B cell (primary cell): ENCODE measurements around the gene CD200. TPM values are rescaled to one million over a fixed set of nuclear protein-coding genes. Genes with fewer than 3 reads are reported as not detected.
A peak's percentile ranks its signal among the peaks of the same experiment; 100 is the strongest.

Experiments used
- ATAC-seq: fragments of 200-7000 bp; cut with Tn5 transposase; one replicate; pipeline ENCODE4 v1.10.0; 2021; ENCODE audit warnings: low read depth, mild to moderate bottlenecking, moderate number of reproducible peaks, moderate library complexity
- CTCF ChIA-PET: fragments of 350-600 bp; sonication (Branson Sonifier 250); formaldehyde crosslinking; loops from one replicate; lab custom pipeline; 2021; ENCODE audit warnings: antibody characterized with exemption, inconsistent platforms; lab: Charles Lee
- POLR2A ChIA-PET: fragments of 350-600 bp; sonication (Branson Sonifier 250); formaldehyde crosslinking; loops from one replicate; lab custom pipeline; 2021; ENCODE audit warnings: antibody characterized with exemption; lab: Charles Lee
- DNase-seq: peaks from one replicate; pipeline ENCODE4 v3.0.0; 2013
- H2AFZ ChIP-seq: 2 replicates; pipeline ENCODE4 v1.6.1; 2012; ENCODE audit warnings: mild to moderate bottlenecking, low read depth, low read length; ENCODE audit not compliant: insufficient read depth, poor library complexity, severe bottlenecking
- H3K27ac ChIP-seq, 2 donors: 1 replicate in 1 of 2; 2 replicates in 1 of 2; pipeline ENCODE4 v1.5.1; 2012 to 2013; ENCODE audit warnings: low read length in 2 of 2, mild to moderate bottlenecking in 2 of 2, moderate library complexity in 1 of 2
- H3K27me3 ChIP-seq, 4 experiments: fragments of 200-600 bp in 1 of 4; sonication (generic) in 1 of 4; replicated peaks in 1 of 4; 1 replicate in 2 of 4; 2 replicates in 2 of 4; pipeline versions ENCODE4 v1.6.1 to v1.7.0; 2013 to 2016; ENCODE audit warnings: low read length in 3 of 4, mild to moderate bottlenecking in 2 of 4, mixed read lengths in 1 of 4, moderate library complexity in 1 of 4; ENCODE audit not compliant: insufficient read depth in 4 of 4, control insufficient read depth in 3 of 4; ENCODE audit errors: control extremely low read depth in 1 of 4
- H3K36me3 ChIP-seq, 2 experiments: replicated peaks in 1 of 2; 1 replicate in 1 of 2; 2 replicates in 1 of 2; pipeline versions ENCODE4 v1.6.1 to v1.7.1; 2013; ENCODE audit warnings: low read length in 1 of 2; ENCODE audit not compliant: insufficient read depth in 2 of 2, control insufficient read depth in 1 of 2; ENCODE audit errors: control extremely low read depth in 1 of 2, extremely low read depth in 1 of 2
- H3K4me1 ChIP-seq, 2 donors: fragments of 200-600 bp in 1 of 2; sonication (generic) in 1 of 2; 1 replicate in 1 of 2; 2 replicates in 1 of 2; pipeline versions ENCODE4 v1.5.1 to v1.6.1; 2013 to 2017; ENCODE audit warnings: low read length in 2 of 2; ENCODE audit not compliant: control insufficient read depth in 2 of 2, insufficient read depth in 2 of 2
- H3K4me2 ChIP-seq: replicated peaks from 2 replicates; pipeline ENCODE3; 2012; ENCODE audit warnings: mild to moderate bottlenecking, low read depth, low read length; ENCODE audit not compliant: poor library complexity, severe bottlenecking
- H3K4me3 ChIP-seq, 5 experiments: fragments of 200-600 bp in 1 of 5; sonication (generic) in 1 of 5; 1 replicate in 3 of 5; 2 replicates in 2 of 5; pipeline versions ENCODE4 v1.5.1 to v1.7.0; 2011 to 2016; ENCODE audit warnings: low read length in 4 of 5, mild to moderate bottlenecking in 4 of 5, low read depth in 2 of 5, control low read depth in 1 of 5, moderate library complexity in 1 of 5; ENCODE audit not compliant: insufficient read depth in 1 of 5; ENCODE audit errors: control extremely low read depth in 1 of 5, extremely low read depth in 1 of 5
- H3K79me2 ChIP-seq: fragments of 200-600 bp; sonication (generic); one replicate; pipeline ENCODE4 v1.6.0; 2016; ENCODE audit warnings: low read length; ENCODE audit not compliant: control insufficient read depth, insufficient read depth
- H3K9ac ChIP-seq: fragments of 200-600 bp; sonication (generic); 2 replicates; pipeline ENCODE4 v1.6.1; 2017; ENCODE audit warnings: mild to moderate bottlenecking, low read length, moderate library complexity
- H3K9me3 ChIP-seq, 3 donors: one replicate each; pipeline versions ENCODE4 v1.6.1 to v1.7.1; 2013; ENCODE audit warnings: low read length in 2 of 3; ENCODE audit not compliant: control insufficient read depth in 2 of 3, insufficient read depth in 1 of 3; ENCODE audit errors: control extremely low read depth in 1 of 3
- H4K20me1 ChIP-seq: 2 replicates; pipeline ENCODE4 v1.6.0; 2012; ENCODE audit warnings: mild to moderate bottlenecking, low read length; ENCODE audit not compliant: insufficient read depth, control insufficient read depth, poor library complexity, severe bottlenecking
- H3K27ac Mint-ChIP-seq: one replicate; pipeline ENCODE4 v1.8.0; 2021; ENCODE audit warnings: mixed read lengths
- H3K27me3 Mint-ChIP-seq: one replicate; pipeline ENCODE4 v1.8.0; 2021; ENCODE audit warnings: mixed read lengths
- H3K4me1 Mint-ChIP-seq: one replicate; pipeline ENCODE4 v1.8.0; 2021; ENCODE audit warnings: mixed read lengths
- H3K4me3 Mint-ChIP-seq: one replicate; pipeline ENCODE4 v1.8.0; 2021; ENCODE audit warnings: mixed read lengths
- H3K9me3 Mint-ChIP-seq: one replicate; pipeline ENCODE4 v1.8.0; 2022; ENCODE audit warnings: mixed read lengths; ENCODE audit not compliant: insufficient read depth
- CTCF ChIP-seq: fragments of 200-600 bp; IDR thresholded peaks from one replicate; pipeline ENCODE4 v1.8.0; 2022; ENCODE audit warnings: antibody characterized with exemption, mild to moderate bottlenecking
- EZH2 ChIP-seq: IDR thresholded peaks from 2 replicates; pipeline ENCODE4 v1.6.1; 2012; ENCODE audit warnings: borderline replicate concordance, low read depth, mild to moderate bottlenecking, moderate library complexity, low read length; ENCODE audit not compliant: insufficient read depth, poor library complexity, severe bottlenecking
- WGBS: methylation state at CpG from one replicate; pipeline ENCODE4 v1.1.5; 2013; ENCODE audit warnings: missing lambda C conversion rate; ENCODE audit not compliant: insufficient coverage; 5-methylcytosine and 5-hydroxymethylcytosine counted together
- intact Hi-C: fragments of 100-400 bp; cut with micrococcal nuclease; formaldehyde crosslinking; loops from one replicate; pipeline ENCODE4 v1.10.0; 2022
- polyA plus RNA-seq: library from polyadenylated mRNA; depleted of rRNA; stranded (reverse); fragments of >200 nt; gene quantifications from 2 replicates; pipeline ENCODE4 v1.2.3, GENCODE V29; 2012
- total RNA-seq, 2 donors: library from RNA; stranded (reverse); fragments of 120-200 nt in 1 of 2; gene quantifications; 1 replicate in 1 of 2; 2 replicates in 1 of 2; pipeline versions ENCODE4 v1.2.3 to v1.2.4, GENCODE V29; 2013 to 2022

CD200 gene
- total and polyA plus RNA-seq, 2 donors (not counting 1 experiment from before 2014, with no cell fraction given), result 35.0 to 49.9 TPM

DNA sequence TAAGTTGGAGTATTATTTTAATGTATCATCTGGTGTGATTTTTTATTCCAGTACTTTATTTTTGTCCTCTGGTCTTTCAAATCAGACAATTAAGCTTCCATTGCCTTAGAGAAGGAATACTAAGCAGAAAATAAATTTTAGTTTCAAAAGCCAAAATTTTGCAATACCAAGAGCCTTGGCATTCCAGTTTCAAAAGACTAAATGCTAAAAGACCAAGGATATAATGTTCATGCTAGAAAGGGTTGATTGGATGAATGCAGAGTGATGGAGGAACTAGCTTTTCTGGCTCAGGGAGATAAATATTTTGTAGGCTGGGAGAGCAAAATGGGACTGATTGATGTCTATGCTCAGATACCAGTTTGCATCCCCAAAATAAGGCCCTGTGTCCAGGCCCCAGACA lies 6.2 kb downstream of the CD200 start:
- Mint-ChIP-seq H3K4me3 (no peak overlapping the region), H3K27me3 (no peaks in the 10 kb centered on the region), H3K27ac (peak overlapping the region; percentile 57), H3K9me3 (no peaks in the 10 kb centered on the region), H3K4me1 (peaks cover 67% of the 10 kb centered on the region)
- POLR2A ChIA-PET, result no interaction called here
- no peak overlapping the region for H3K4me3 ChIP-seq
- ATAC-seq (no peak), DNase-seq (no peak)
- no peak overlapping the region for H2AFZ ChIP-seq
- peaks cover 25 to 46% of the 10 kb centered on the region in 2 donors for H3K4me1 ChIP-seq
- peaks cover 0 to 3% (median 0%) of the 10 kb centered on the region in 3 donors for H3K9me3 ChIP-seq
- no peaks in the 10 kb centered on the region for H4K20me1 ChIP-seq
- peaks cover 51% of the 10 kb centered on the region for H3K79me2 ChIP-seq
- peak overlapping the region in 1 of 2 donors; percentile 37 for H3K27ac ChIP-seq
- no peak overlapping the region for H3K4me2 ChIP-seq
- peaks cover 1 to 15% of the 10 kb centered on the region in 2 experiments for H3K36me3 ChIP-seq
- no peaks in the 10 kb centered on the region for H3K27me3 ChIP-seq
- intact Hi-C loops, result no loop called here
- CTCF ChIA-PET, result interaction anchor here (1.1 to 1.3 kb wide), 4 partner anchors 11 to 192 kb away, joined by 3 to 5 read pairs (median 3); no protein-coding TSS in a partner anchor
- TF ChIP-seq EZH2 (no peak), CTCF (no peak)
- no peak overlapping the region for H3K9ac ChIP-seq

DNA sequence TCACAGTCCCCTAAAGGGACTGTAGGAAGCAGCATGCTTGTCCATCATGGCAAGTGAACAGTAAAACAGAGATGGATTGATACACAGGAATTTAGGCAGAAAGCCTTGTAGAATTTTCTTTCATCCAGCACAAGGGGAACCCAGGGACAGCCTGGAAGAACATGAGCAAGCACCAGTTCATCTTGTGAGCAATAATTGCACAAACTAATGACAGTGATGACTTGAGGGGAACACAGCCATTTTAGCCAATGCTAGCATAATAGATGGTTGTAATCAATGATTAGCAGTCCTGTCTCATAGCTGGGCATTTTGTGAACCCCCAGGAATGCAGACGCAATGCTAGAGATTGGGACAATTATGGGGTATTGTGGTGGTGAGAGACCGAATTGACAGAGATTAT lies 6.7 kb downstream of the CD200 start:
- H3K4me3 Mint-ChIP-seq, result no peak overlapping the region
- CTCF ChIA-PET, result interaction anchor here (1.3 kb wide), 1 partner anchor 11 kb away, joined by 5 read pairs; no protein-coding TSS in a partner anchor
- no peaks in the 10 kb centered on the region for H3K27me3 ChIP-seq
- H3K4me1 Mint-ChIP-seq, result peaks cover 67% of the 10 kb centered on the region
- peaks cover 1 to 19% of the 10 kb centered on the region in 2 experiments for H3K36me3 ChIP-seq
- H3K4me3 ChIP-seq, result no peak overlapping the region
- no peak for DNase-seq
- H3K27ac Mint-ChIP-seq, result peak overlapping the region; percentile 57
- no peaks in the 10 kb centered on the region for H4K20me1 ChIP-seq
- H3K27me3 Mint-ChIP-seq, result no peaks in the 10 kb centered on the region
- H3K9me3 Mint-ChIP-seq, result no peaks in the 10 kb centered on the region
- intact Hi-C loops, result no loop called here
- H3K9ac ChIP-seq, result no peak overlapping the region
- peaks cover 25 to 46% of the 10 kb centered on the region in 2 donors for H3K4me1 ChIP-seq
- no peak overlapping the region for H2AFZ ChIP-seq
- WGBS, result 100% methylated on average over 1 of the region's 2 CpGs
- H3K4me2 ChIP-seq, result no peak overlapping the region
- peak overlapping the region in 1 of 2 donors; percentile 37 for H3K27ac ChIP-seq
- POLR2A ChIA-PET, result no interaction called here
- H3K9me3 ChIP-seq, result peaks cover 0 to 3% (median 0%) of the 10 kb centered on the region in 3 donors
- peaks cover 49% of the 10 kb centered on the region for H3K79me2 ChIP-seq
- ATAC-seq, result no peak
- no peak for TF ChIP-seq CTCF
- no peak for TF ChIP-seq EZH2
